ENCODE data around the gene AUTS2. TPM values are rescaled to one million over a fixed set of nuclear protein-coding genes. Genes with fewer than 3 reads are reported as not detected.

Gene AUTS2
- total and polyA plus RNA-seq, 10 donors, result 6.1 to 54.8 (median 29.1) TPM

GRCh38 chr7:70668606-70669358 lies 1070.5 kb downstream of the AUTS2 start:
- no peak overlapping the region for H3K27ac ChIP-seq
- no peak for TF ChIP-seq POLR2AphosphoS5 (IDR thresholded peaks at IDR 0.05)
- no peak for TF ChIP-seq POLR2A (IDR thresholded peaks at IDR 0.05)
- TF ChIP-seq CTCF (IDR thresholded peaks at IDR 0.05 in 8 of 11, conservative IDR thresholded peaks at IDR 0.05 in 3 of 11), result no peak

GRCh38 chr7:70669854-70670253 lies 1071.6 kb downstream of the AUTS2 start:
- Histone ChIP-seq H3K4me1 (peaks cover 0 to 4% (median 0%) of the 10 kb centered on the region in 6 donors), H3K27me3 (replicated peaks in 1 of 7) (no peaks in the 10 kb centered on the region), H3K27ac (peak overlapping the region in 3 of 8 donors; percentile 8 to 44 (median 10)), H3K36me3 (no peaks in the 10 kb centered on the region), H3K9me3 (no peaks in the 10 kb centered on the region), H3K4me3 (no peak overlapping the region)
- TF ChIP-seq CTCF (IDR thresholded peaks at IDR 0.05 in 8 of 11, conservative IDR thresholded peaks at IDR 0.05 in 3 of 11) (no peak), POLR2A (IDR thresholded peaks at IDR 0.05) (no peak), POLR2AphosphoS5 (IDR thresholded peaks at IDR 0.05) (peak in 1 of 3 donors; percentile 25)
- intact Hi-C loops (cut with DNase I; ENCODE audit: low total_unique reads), result no loop called here
- DNase-seq, result no peak
- 69 to 89% (median 86%) methylated on average over 8 of the region's 8 CpGs for WGBS, 5 donors

More at GRCh38 chr7:70668606-70669358, 1070.5 kb downstream of the AUTS2 start:
- no peaks in the 10 kb centered on the region for H3K9me3 ChIP-seq
- H3K27me3 ChIP-seq (replicated peaks in 1 of 7), result no peaks in the 10 kb centered on the region
- intact Hi-C loops (cut with DNase I; ENCODE audit: low total_unique reads), result no loop called here
- H3K4me1 ChIP-seq, result peaks cover 0 to 4% (median 0%) of the 10 kb centered on the region in 6 donors
- no peak overlapping the region for H3K4me3 ChIP-seq
- DNase-seq, result no peak
- no peaks in the 10 kb centered on the region for H3K36me3 ChIP-seq
- WGBS, 5 donors, result 77 to 89% (median 84%) methylated on average over 16 of the region's 16 CpGs

- H3K27ac ChIP-seq, result peak overlapping the region in 3 of 8 donors; percentile 8 to 44 (median 10)
- H3K4me3 ChIP-seq, result no peak overlapping the region
- intact Hi-C loops (cut with DNase I; ENCODE audit: low total_unique reads), result no loop called here
- DNase-seq, result no peak
- WGBS, 5 donors, result 70 to 86% (median 82%) methylated on average over 7 of the region's 7 CpGs
- no peaks in the 10 kb centered on the region for H3K9me3 ChIP-seq
- TF ChIP-seq POLR2A (IDR thresholded peaks at IDR 0.05) (no peak), POLR2AphosphoS5 (IDR thresholded peaks at IDR 0.05) (no peak), CTCF (IDR thresholded peaks at IDR 0.05 in 8 of 11, conservative IDR thresholded peaks at IDR 0.05 in 3 of 11) (no peak)
- H3K36me3 ChIP-seq, result no peaks in the 10 kb centered on the region
- H3K4me1 ChIP-seq, result peaks cover 0 to 4% (median 0%) of the 10 kb centered on the region in 6 donors
- H3K27me3 ChIP-seq (replicated peaks in 1 of 7), result no peaks in the 10 kb centered on the region
Observed at GRCh38 chr7:70670288-70670687, 1072.0 kb downstream of the AUTS2 start.

GRCh38 chr7:70673778-70674570 lies 1075.7 kb downstream of the AUTS2 start:
- TF ChIP-seq POLR2A (IDR thresholded peaks at IDR 0.05), result no peak
- TF ChIP-seq POLR2AphosphoS5 (IDR thresholded peaks at IDR 0.05), result no peak
- TF ChIP-seq CTCF (IDR thresholded peaks at IDR 0.05 in 8 of 11, conservative IDR thresholded peaks at IDR 0.05 in 3 of 11), result no peak
- no peak overlapping the region for H3K4me3 ChIP-seq
- peaks cover 0 to 4% (median 0%) of the 10 kb centered on the region in 6 donors for H3K4me1 ChIP-seq
- DNase-seq, result no peak
- no peaks in the 10 kb centered on the region for H3K36me3 ChIP-seq
- WGBS, 5 donors, result 93 to 96% (median 94%) methylated on average over 11 of the region's 11 CpGs
- intact Hi-C loops (cut with DNase I; ENCODE audit: low total_unique reads), result no loop called here
- no peak overlapping the region for H3K27ac ChIP-seq
- H3K27me3 ChIP-seq (replicated peaks in 1 of 7), result no peaks in the 10 kb centered on the region
- H3K9me3 ChIP-seq, result no peaks in the 10 kb centered on the region

All from spleen (tissue), 11 donors.